ENCODE measurements around the gene SH2B3.

GRCh38 chr12:111436266-111436665, 30.5 kb downstream of the SH2B3 start:
- TF ChIP-seq CTCF (conservative IDR thresholded peaks at IDR 0.05) (no peak), EZH2 (IDR thresholded peaks at IDR 0.05; ENCODE audit: low read depth) (no peak)
